Mesangial cell (primary cell): ENCODE measurements around the gene PLA2G4D. TPM values are rescaled to one million over a fixed set of nuclear protein-coding genes. Genes with fewer than 3 reads are reported as not detected.

ENCODE experiments used
- total RNA-seq: library from RNA; depleted of rRNA; stranded (reverse); fragments of >200 nt; gene quantifications from 2 replicates; pipeline ENCODE4 v1.2.3, GENCODE V29; 2015

Gene PLA2G4D
- not detected in 2 replicates for total RNA-seq

GRCh38 chr15:42094512-42094963 lies at the start of gene PLA2G4D:
PLA2G4D (minus strand) TSS chr15:42094562; CDS start chr15:42094459, 103 bp downstream.

GRCh38 chr15:42020713-42021273 lies 73.6 kb downstream of the PLA2G4D start, which contains the start of gene PLA2G4E:
PLA2G4E (minus strand) TSS chr15:42021042; CDS start chr15:42021030, 12 bp downstream.

Other genes with a start within 250 kb of the PLA2G4D start
- gene SPTBN5, start 200.5 kb downstream of the PLA2G4D start, total RNA-seq: under 0.01 and 0.25 TPM in 2 replicates
- gene EHD4, start 122.0 kb downstream of the PLA2G4D start, total RNA-seq: 23.6 and 39.1 TPM in 2 replicates
- gene PLA2G4E, start 73.5 kb downstream of the PLA2G4D start, total RNA-seq: not detected in 2 replicates
- gene PLA2G4F, start 62.1 kb upstream of the PLA2G4D start, total RNA-seq: not detected in 2 replicates
- gene VPS39, start 113.7 kb upstream of the PLA2G4D start, total RNA-seq: 24.0 and 42.1 TPM in 2 replicates
- 9.8 and 14.5 TPM in 2 replicates for gene GANC, start 178.6 kb upstream of the PLA2G4D start, total RNA-seq
- 29.3 and 30.0 TPM in 2 replicates for gene TMEM87A, start 178.9 kb upstream of the PLA2G4D start, total RNA-seq